Right ventricle myocardium inferior (tissue), 1 donor: ENCODE results near the gene STARD13. TPM values are rescaled to one million over a fixed set of nuclear protein-coding genes. Genes with fewer than 3 reads are reported as not detected.

Experiments used
- ATAC-seq: fragments of 200-7000 bp; cut with Tn5 transposase; one replicate; pipeline ENCODE4 v1.9.1; 2020; ENCODE audit warnings: mild to moderate bottlenecking, moderate library complexity
- DNase-seq: peaks from one replicate; pipeline ENCODE4 v3.0.0; 2021; ENCODE audit errors: missing footprints
- intact Hi-C: fragments of 100-400 bp; cut with DNase I; formaldehyde crosslinking; loops from one replicate; pipeline ENCODE4 v1.11.0; 2022
- total RNA-seq: library from RNA; stranded (reverse); fragmentation: NEBNext Ultra II Directional; extraction: Animal tissue kit (Norgen Biotek cat#: 25700); gene quantifications from one replicate; pipeline ENCODE4 v1.2.1, GENCODE V29; 2021
- donor health status: DM: no; HTN: yes; CAD: no; lungs with severe emphysema.

The STARD13 gene
- total RNA-seq, 1 donor from 2014 or later, result 36.4 TPM

- DNase-seq, result no peak
- intact Hi-C loops, result loop anchor here (5.0 kb wide), 1 partner anchor 154 kb away; no protein-coding TSS in a partner anchor
- ATAC-seq, result no peak
These were observed 4.6 kb downstream of the STARD13 start for GRCh38 chr13:33280923-33281322.

DNA sequence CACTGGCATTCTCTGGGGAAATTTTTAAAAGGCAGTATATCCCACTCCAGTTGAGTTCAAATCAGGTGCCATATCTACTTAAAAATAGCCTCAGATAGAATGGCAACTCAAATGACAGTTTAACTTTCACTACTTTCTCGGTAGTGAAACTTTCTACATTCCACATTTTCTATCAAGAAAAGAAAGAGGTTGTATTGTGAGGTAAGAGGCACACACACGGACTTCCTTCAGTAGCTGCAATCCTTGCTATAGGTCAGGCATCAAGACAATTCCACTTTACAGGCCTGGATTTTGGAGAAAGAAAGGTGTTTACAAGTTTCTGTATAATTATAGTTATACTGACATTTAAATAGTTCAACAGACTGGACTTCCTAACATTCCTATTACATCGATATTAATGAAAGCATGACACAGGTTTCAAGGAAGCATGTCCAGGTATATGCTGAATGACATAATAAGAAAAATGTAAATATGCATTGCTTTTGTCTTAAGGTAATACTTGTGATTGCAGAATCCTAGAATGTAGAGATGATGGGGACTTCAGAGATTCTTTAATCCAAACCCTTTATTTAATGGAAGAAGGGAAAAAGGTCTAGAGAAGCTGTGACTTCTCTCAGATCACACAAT lies 5.2 kb downstream of the STARD13 start:
- intact Hi-C loops, result loop anchor here (5.0 kb wide), 1 partner anchor 153 kb away; no protein-coding TSS in a partner anchor

GRCh38 chr13:33279414-33280278 lies 5.9 kb downstream of the STARD13 start:
- ATAC-seq (peak; percentile 63), DNase-seq (no peak)
- intact Hi-C loops, result loop anchor here (5.0 kb wide), 1 partner anchor 152 kb away; no protein-coding TSS in a partner anchor

More for the DNA sequence above, 5.2 kb downstream of the STARD13 start:
- DNase-seq (no peak), ATAC-seq (no peak)

DNA sequence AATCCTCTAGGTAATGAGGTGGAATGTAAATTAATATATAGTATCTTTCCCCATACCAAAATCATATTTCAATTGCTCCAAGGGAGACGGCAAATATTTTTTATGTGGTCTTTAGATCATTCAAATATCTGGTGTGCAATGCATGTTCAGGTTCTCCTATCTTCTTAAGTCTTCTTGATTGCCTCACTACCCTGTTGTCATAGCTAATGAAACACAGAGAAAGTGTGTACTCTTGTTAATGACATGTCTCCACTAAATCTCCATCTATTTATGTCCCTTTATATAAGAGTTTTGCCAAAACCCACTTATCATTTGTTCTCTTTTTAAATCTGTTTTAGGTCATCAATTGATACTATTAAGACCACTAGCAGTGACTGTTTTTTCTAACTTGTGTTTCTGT lies 6.6 kb downstream of the STARD13 start:
- no peak for DNase-seq
- intact Hi-C loops, result no loop called here
- ATAC-seq, result no peak

DNA sequence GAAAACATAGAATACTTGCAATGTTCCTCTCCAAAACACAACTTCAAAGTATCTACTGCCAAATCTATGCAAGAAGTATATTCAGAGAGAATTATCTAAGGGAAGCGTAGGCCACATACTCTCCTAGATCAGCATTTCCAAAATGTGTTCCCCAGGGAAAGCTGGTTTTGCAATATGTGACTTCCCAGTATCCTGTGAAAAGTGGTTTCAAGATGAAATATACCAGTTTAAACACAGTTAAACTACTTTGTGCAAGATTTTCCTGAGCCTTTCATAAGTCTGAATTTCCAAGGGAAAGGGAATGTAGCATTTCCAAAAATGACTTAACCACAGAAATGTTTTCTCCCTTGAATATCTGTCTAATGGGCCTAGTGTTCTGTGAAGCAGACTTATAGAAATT lies 7.6 kb downstream of the STARD13 start:
- intact Hi-C loops, result no loop called here
- ATAC-seq (peak; percentile 65), DNase-seq (no peak)

GRCh38 chr13:33277037-33277740 lies 8.4 kb downstream of the STARD13 start:
- ATAC-seq, result no peak
- intact Hi-C loops, result no loop called here
- no peak for DNase-seq

GRCh38 chr13:33276570-33276969 lies 9.0 kb downstream of the STARD13 start:
- no peak for DNase-seq
- ATAC-seq, result peak; percentile 29
- intact Hi-C loops, result no loop called here

- no peak for DNase-seq
- intact Hi-C loops, result no loop called here
- peak; percentile 12 for ATAC-seq
These were observed 9.6 kb downstream of the STARD13 start for GRCh38 chr13:33275916-33276315.

DNA sequence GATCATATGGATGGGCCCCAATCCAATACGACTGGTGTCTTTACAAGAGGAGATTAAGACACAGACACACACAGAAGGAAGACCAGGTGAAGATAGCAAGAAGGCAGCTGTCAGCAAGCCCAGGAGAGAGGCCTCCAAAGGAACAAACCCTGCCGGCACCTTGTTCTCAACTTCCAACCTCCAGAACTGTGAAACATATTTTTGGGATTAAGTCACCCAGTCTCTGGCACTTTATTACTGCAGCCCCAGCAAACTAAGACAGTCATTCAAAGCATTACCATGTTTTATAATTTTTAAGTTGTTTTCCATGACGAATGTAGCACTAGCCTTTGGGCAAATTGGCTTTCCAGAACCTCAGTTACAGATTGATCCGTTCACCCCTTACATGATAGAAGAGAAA lies 11.3 kb downstream of the STARD13 start:
- intact Hi-C loops, result no loop called here
- ATAC-seq (no peak), DNase-seq (no peak)

- no peak for DNase-seq
- ATAC-seq, result no peak
- intact Hi-C loops, result no loop called here
These were observed 12.9 kb downstream of the STARD13 start for GRCh38 chr13:33272531-33273124.

DNA sequence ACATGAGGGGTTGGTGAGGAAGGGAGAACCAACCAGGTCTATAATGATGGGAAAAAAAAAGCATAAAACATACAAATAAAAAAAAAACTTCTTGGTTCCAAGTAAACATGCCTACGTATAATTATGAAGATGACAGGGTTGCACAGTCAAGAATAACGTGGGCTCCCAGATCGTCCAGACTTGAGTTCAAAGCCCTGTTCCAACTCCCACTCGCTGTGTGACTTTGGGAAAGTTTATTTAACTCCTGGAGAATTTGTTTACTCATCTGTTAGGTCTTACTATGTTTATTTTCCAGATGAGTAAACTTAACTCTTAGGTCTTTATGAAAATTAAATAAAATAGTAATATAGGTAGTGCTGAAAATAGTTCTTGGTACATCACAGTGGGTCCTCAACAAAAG lies 13.8 kb downstream of the STARD13 start:
- ATAC-seq (no peak), DNase-seq (no peak)
- intact Hi-C loops, result no loop called here

- intact Hi-C loops, result no loop called here
- no peak for DNase-seq
- ATAC-seq, result peak; percentile 67
These were observed 14.5 kb downstream of the STARD13 start for GRCh38 chr13:33270895-33271538.

GRCh38 chr13:33265607-33266006 lies 19.9 kb downstream of the STARD13 start:
- DNase-seq, result no peak
- intact Hi-C loops, result no loop called here
- ATAC-seq, result no peak

DNA sequence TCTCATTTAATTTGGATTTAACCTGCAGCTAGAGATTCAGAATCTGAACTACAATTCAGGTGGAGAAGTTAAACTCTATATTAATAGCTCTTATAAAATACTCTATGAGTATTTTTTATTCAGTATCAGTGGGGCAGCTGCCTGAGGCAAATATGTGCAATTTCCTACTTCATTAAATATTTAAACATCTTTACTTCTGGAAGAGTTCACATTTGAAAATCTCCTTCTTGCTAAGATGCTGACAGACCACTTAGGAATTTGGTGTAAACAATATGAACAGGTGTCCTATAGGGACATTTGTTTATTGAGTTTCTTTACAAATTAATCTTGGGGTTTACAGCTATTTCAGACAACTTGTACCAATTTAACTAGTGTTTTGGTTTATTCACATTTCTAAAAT lies 20.4 kb downstream of the STARD13 start:
- intact Hi-C loops, result no loop called here
- ATAC-seq (no peak), DNase-seq (no peak)

DNA sequence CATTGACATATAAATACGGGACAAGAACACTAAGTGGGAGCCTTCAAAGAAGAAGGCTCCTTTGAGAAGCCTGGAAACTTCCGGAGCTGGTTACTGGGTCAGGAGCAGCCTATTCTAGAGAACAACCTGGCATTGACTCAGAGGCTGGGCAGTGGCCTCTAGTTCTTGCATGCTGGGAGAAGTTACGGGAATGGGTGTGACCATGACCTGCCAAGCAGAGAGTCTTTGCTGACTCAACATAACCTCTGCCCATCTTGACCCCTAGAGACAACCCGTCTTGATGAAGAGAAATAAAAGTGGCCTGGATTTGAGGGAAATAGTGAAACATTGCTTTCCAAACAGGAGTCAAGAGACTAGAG lies 21.0 kb downstream of the STARD13 start:
- no peak for ATAC-seq
- peak; percentile 65 for DNase-seq

GRCh38 chr13:33263976-33264619 lies 21.5 kb downstream of the STARD13 start:
- no peak for ATAC-seq
- no peak for DNase-seq
- intact Hi-C loops, result no loop called here

More for the DNA sequence above, 21.0 kb downstream of the STARD13 start:
- intact Hi-C loops, result no loop called here

- ATAC-seq (peak; percentile 40), DNase-seq (no peak)
- intact Hi-C loops, result no loop called here
These were observed 22.1 kb downstream of the STARD13 start for GRCh38 chr13:33263484-33263883.

- no peak for ATAC-seq
- no peak for DNase-seq
These were observed 22.6 kb downstream of the STARD13 start for GRCh38 chr13:33262997-33263396.

More at GRCh38 chr13:33262997-33263396, 22.6 kb downstream of the STARD13 start:
- intact Hi-C loops, result no loop called here
